Parathyroid adenoma (tissue), 2 donors: ENCODE results near the gene TAGAP.
A peak's percentile ranks its signal among the peaks of the same experiment; 100 is the strongest.
"Not testable (repeated sequence)": the region's sequence is repeated elsewhere in the genome, so short reads cannot be mapped to it uniquely, and the experiment has no call there.

Experiments used
- H2AFZ ChIP-seq: fragments of 300-600 bp; sonication (generic); one replicate; pipeline ENCODE4 v1.7.0; 2017; ENCODE audit warnings: antibody characterized with exemption, mild to moderate bottlenecking
- H3K27ac ChIP-seq: fragments of 300-600 bp; sonication (generic); one replicate; pipeline ENCODE4 v1.7.0; 2017
- H3K27me3 ChIP-seq: fragments of 300-600 bp; sonication (generic); one replicate; pipeline ENCODE4 v1.7.0; 2017; ENCODE audit warnings: low read length; ENCODE audit not compliant: control insufficient read depth, insufficient read depth
- H3K36me3 ChIP-seq: fragments of 300-600 bp; sonication (generic); one replicate; pipeline ENCODE4 v1.7.0; 2017; ENCODE audit warnings: low read length; ENCODE audit not compliant: control insufficient read depth, insufficient read depth
- H3K4me1 ChIP-seq: fragments of 300-600 bp; sonication (generic); one replicate; pipeline ENCODE4 v1.7.0; 2017; ENCODE audit warnings: control low read depth
- H3K4me2 ChIP-seq: fragments of 300-600 bp; sonication (generic); one replicate; pipeline ENCODE4 v1.7.0; 2017; ENCODE audit warnings: low read length
- H3K4me3 ChIP-seq: fragments of 300-600 bp; sonication (generic); one replicate; pipeline ENCODE4 v1.7.0; 2017; ENCODE audit warnings: low read depth, low read length
- H3K79me2 ChIP-seq: fragments of 300-600 bp; sonication (generic); one replicate; pipeline ENCODE4 v1.7.0; 2017; ENCODE audit warnings: control low read depth
- H3K9ac ChIP-seq: fragments of 300-600 bp; sonication (generic); one replicate; pipeline ENCODE4 v1.7.0; 2017; ENCODE audit warnings: mild to moderate bottlenecking
- H3K9me3 ChIP-seq: fragments of 300-600 bp; sonication (generic); one replicate; pipeline ENCODE4 v1.7.0; 2017; ENCODE audit warnings: low read length; ENCODE audit not compliant: control insufficient read depth
- TF ChIP-seq, protein P1 (sequence below): fragments of 300-600 bp; sonication (generic); IDR thresholded peaks from one replicate; pipeline ENCODE4 v1.7.0; 2017; ENCODE audit warnings: antibody characterized with exemption, mild to moderate bottlenecking
- donor health status: primary hyperparathyroidism.

The TAGAP gene

GRCh38 chr6:159014406-159014805 is 30.4 kb downstream of the TAGAP start:
- no peaks in the 10 kb centered on the region for H3K27me3 ChIP-seq
- H3K9me3 ChIP-seq = no peaks in the 10 kb centered on the region
- no peaks in the 10 kb centered on the region for H3K36me3 ChIP-seq
- no peak overlapping the region for H3K4me3 ChIP-seq
- H3K9ac ChIP-seq = no peak overlapping the region
- H3K27ac ChIP-seq = no peak overlapping the region
- H3K4me1 ChIP-seq = no peaks in the 10 kb centered on the region
- no peak overlapping the region for H3K4me2 ChIP-seq
- H2AFZ ChIP-seq = no peak overlapping the region
- TF ChIP-seq, protein P1, sequence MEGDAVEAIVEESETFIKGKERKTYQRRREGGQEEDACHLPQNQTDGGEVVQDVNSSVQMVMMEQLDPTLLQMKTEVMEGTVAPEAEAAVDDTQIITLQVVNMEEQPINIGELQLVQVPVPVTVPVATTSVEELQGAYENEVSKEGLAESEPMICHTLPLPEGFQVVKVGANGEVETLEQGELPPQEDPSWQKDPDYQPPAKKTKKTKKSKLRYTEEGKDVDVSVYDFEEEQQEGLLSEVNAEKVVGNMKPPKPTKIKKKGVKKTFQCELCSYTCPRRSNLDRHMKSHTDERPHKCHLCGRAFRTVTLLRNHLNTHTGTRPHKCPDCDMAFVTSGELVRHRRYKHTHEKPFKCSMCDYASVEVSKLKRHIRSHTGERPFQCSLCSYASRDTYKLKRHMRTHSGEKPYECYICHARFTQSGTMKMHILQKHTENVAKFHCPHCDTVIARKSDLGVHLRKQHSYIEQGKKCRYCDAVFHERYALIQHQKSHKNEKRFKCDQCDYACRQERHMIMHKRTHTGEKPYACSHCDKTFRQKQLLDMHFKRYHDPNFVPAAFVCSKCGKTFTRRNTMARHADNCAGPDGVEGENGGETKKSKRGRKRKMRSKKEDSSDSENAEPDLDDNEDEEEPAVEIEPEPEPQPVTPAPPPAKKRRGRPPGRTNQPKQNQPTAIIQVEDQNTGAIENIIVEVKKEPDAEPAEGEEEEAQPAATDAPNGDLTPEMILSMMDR = no peak
- H3K79me2 ChIP-seq = peaks cover 3% of the 10 kb centered on the region

GRCh38 chr6:159013229-159013628 is 31.6 kb downstream of the TAGAP start:
- Histone ChIP-seq H3K79me2 (peaks cover 5% of the 10 kb centered on the region), H2AFZ (no peak overlapping the region)
- TF ChIP-seq, protein P1 = no peak

GRCh38 chr6:159012201-159012600 is 32.6 kb downstream of the TAGAP start:
- peaks cover 5% of the 10 kb centered on the region for H3K79me2 ChIP-seq
- TF ChIP-seq, protein P1 = no peak

More at GRCh38 chr6:159013229-159013628, 31.6 kb downstream of the TAGAP start:
- Histone ChIP-seq H3K4me1 (no peaks in the 10 kb centered on the region), H3K36me3 (no peaks in the 10 kb centered on the region), H3K27ac (no peak overlapping the region), H3K4me3 (no peak overlapping the region), H3K9ac (no peak overlapping the region), H3K27me3 (no peaks in the 10 kb centered on the region), H3K9me3 (no peaks in the 10 kb centered on the region), H3K4me2 (no peak overlapping the region)

GRCh38 chr6:159010037-159010612 is 34.7 kb downstream of the TAGAP start:
- H3K4me3 ChIP-seq, H3K9me3 ChIP-seq, H2AFZ ChIP-seq, H3K4me2 ChIP-seq, H3K79me2 ChIP-seq, H3K27ac ChIP-seq, H3K27me3 ChIP-seq, H3K4me1 ChIP-seq, H3K36me3 ChIP-seq, H3K9ac ChIP-seq: not testable (repeated sequence)

More at GRCh38 chr6:159012201-159012600, 32.6 kb downstream of the TAGAP start:
- H3K4me3 ChIP-seq = no peak overlapping the region
- no peaks in the 10 kb centered on the region for H3K27me3 ChIP-seq
- no peaks in the 10 kb centered on the region for H3K9me3 ChIP-seq
- no peaks in the 10 kb centered on the region for H3K4me1 ChIP-seq
- H3K36me3 ChIP-seq = no peaks in the 10 kb centered on the region
- H3K9ac ChIP-seq = no peak overlapping the region
- H3K27ac ChIP-seq = no peak overlapping the region
- H2AFZ ChIP-seq = no peak overlapping the region
- no peak overlapping the region for H3K4me2 ChIP-seq

DNA sequence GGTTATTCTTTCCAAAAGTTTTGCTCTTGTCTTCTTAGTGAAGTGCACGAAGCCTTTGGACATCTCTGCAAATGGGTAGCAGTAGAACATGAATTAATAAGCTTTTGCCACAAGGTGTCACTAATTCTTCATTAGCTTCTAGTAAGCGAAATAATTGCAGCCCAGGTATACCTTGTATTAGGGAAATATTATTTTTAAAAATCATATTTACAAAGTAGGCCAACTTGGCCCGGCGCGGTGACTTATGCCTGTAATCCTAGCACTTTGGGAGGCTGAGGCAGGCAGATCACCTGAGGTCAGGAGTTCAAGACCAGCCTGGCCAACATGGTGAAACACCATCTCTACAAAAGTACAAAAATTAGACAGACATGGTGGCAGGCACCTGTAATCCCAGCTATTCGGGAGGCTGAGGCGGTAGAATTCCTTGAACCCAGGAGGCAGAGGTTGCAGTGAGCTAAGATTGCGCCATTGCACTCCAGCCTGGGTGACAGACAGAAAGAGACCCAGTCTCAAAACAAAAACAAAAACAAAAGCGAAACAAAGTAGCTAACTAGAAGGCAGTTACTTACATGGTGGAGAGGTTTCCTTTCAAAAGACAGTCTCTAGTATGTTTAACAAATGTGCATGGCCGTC is 36.0 kb downstream of the TAGAP start:
- no peak overlapping the region for H3K27ac ChIP-seq
- no peak overlapping the region for H3K4me3 ChIP-seq

More for the DNA sequence above, 36.0 kb downstream of the TAGAP start:
- peaks cover 5% of the 10 kb centered on the region for H3K79me2 ChIP-seq
- TF ChIP-seq, protein P1 = peak; percentile 51
- H3K27me3 ChIP-seq = no peaks in the 10 kb centered on the region
- H3K4me1 ChIP-seq = no peaks in the 10 kb centered on the region
- H2AFZ ChIP-seq = no peak overlapping the region
- no peak overlapping the region for H3K4me2 ChIP-seq
- H3K9me3 ChIP-seq = no peaks in the 10 kb centered on the region
- H3K9ac ChIP-seq = no peak overlapping the region
- no peaks in the 10 kb centered on the region for H3K36me3 ChIP-seq
